Measurements from ENCODE around the gene SLC30A9. TPM values are rescaled to one million over a fixed set of nuclear protein-coding genes. Genes with fewer than 3 reads are reported as not detected.

SLC30A9 gene
- total and polyA plus RNA-seq, 2 experiments from 2014 or later = 67.3 to 74.6 TPM

GRCh38 chr4:41977709-41978108 lies 12.6 kb upstream of the SLC30A9 start (continued):
- no peak for TF ChIP-seq REST (IDR thresholded peaks at IDR 0.05; ENCODE audit: unreplicated experiment)
- TF ChIP-seq, protein P1, sequence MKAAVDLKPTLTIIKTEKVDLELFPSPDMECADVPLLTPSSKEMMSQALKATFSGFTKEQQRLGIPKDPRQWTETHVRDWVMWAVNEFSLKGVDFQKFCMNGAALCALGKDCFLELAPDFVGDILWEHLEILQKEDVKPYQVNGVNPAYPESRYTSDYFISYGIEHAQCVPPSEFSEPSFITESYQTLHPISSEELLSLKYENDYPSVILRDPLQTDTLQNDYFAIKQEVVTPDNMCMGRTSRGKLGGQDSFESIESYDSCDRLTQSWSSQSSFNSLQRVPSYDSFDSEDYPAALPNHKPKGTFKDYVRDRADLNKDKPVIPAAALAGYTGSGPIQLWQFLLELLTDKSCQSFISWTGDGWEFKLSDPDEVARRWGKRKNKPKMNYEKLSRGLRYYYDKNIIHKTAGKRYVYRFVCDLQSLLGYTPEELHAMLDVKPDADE (IDR thresholded peaks at IDR 0.05) = no peak
- TF ChIP-seq JUNB (IDR thresholded peaks at IDR 0.05; ENCODE audit: unreplicated experiment) = no peak

DNA sequence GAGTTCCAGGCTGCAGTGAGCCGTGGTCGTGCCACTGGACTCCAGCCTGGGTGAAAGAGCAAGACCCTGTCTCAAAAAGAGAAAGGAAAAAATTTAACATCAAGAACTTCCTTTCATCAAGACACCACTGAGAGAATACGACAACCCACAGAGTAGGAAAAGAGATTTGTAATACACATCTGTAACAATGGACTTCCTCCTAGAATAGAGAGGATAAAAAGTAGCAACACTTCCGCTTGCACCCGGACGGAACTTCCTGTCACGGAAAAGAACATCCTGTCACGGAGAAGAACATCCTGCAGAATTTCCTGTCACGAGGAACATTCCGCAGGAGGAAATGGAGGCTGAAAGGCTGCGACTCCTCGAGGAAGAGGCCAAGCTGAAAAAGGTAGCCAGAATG lies 8.9 kb upstream of the SLC30A9 start, which contains the start of gene DCAF4L1:
Gene DCAF4L1, plus strand, starts transcription at position 301 of the 400 bp plus-strand sequence. Its CDS starts 37 bp downstream, at position 338.
- Histone ChIP-seq H3K4me1 (ENCODE audit: insufficient read depth) (peaks cover 45% of the 10 kb centered on the region), H2AFZ (no peak within 1 kb of the TSS), H3K9me2 (ENCODE audit: insufficient read depth) (no peaks in the 10 kb centered on the region), H3K27me3 (ENCODE audit: insufficient read depth) (no peaks in the 10 kb centered on the region), H3K27ac (ENCODE audit: low read depth) (no peak within 1 kb of the TSS), H3K79me2 (replicated peaks; ENCODE audit: insufficient read depth) (no peaks in the 10 kb centered on the region), H3K4me2 (no peak within 1 kb of the TSS), H3F3A (replicated peaks; ENCODE audit: low read depth) (no peaks in the 10 kb centered on the region), H4K20me1 (replicated peaks; ENCODE audit: insufficient read depth) (no peaks in the 10 kb centered on the region), H3K36me3 (ENCODE audit: insufficient read depth) (no peaks in the 10 kb centered on the region), H3K4me3 (no peak within 1 kb of the TSS)
- peak within 1 kb of the TSS; percentile 38; the same call in 1 of the 2 replicates for H3K27ac Mint-ChIP-seq
- no peak for DNase-seq (ENCODE audit: low spot score)
- no peak within 1 kb of the TSS for H3K4me3 Mint-ChIP-seq
- ATAC-seq = no peak
- H3K36me3 Mint-ChIP-seq (ENCODE audit: low read depth) = no peaks in the 10 kb centered on the region; the same call in 2 of the 3 replicates
- H3K9me3 Mint-ChIP-seq = no peaks in the 10 kb centered on the region
- H3K27me3 Mint-ChIP-seq (ENCODE audit: insufficient read depth, low read depth, poor library complexity) = peaks cover 4% of the 10 kb centered on the region
- H3K4me1 Mint-ChIP-seq = peaks cover 57% of the 10 kb centered on the region
- TF ChIP-seq EZH2phosphoT487 (IDR thresholded peaks at IDR 0.05; ENCODE audit: unreplicated experiment) (no peak), ZNF114 (CRISPR knock-in tag; IDR thresholded peaks at IDR 0.05) (no peak), STAT1 (IDR thresholded peaks at IDR 0.05; ENCODE audit: unreplicated experiment) (no peak), EZH2 (IDR thresholded peaks at IDR 0.05; ENCODE audit: low read depth, unreplicated experiment) (no peak), NANOG (IDR thresholded peaks at IDR 0.05; ENCODE audit: borderline replicate concordance) (no peak), REST (IDR thresholded peaks at IDR 0.05; ENCODE audit: unreplicated experiment) (no peak)
- TF ChIP-seq, protein P2, sequence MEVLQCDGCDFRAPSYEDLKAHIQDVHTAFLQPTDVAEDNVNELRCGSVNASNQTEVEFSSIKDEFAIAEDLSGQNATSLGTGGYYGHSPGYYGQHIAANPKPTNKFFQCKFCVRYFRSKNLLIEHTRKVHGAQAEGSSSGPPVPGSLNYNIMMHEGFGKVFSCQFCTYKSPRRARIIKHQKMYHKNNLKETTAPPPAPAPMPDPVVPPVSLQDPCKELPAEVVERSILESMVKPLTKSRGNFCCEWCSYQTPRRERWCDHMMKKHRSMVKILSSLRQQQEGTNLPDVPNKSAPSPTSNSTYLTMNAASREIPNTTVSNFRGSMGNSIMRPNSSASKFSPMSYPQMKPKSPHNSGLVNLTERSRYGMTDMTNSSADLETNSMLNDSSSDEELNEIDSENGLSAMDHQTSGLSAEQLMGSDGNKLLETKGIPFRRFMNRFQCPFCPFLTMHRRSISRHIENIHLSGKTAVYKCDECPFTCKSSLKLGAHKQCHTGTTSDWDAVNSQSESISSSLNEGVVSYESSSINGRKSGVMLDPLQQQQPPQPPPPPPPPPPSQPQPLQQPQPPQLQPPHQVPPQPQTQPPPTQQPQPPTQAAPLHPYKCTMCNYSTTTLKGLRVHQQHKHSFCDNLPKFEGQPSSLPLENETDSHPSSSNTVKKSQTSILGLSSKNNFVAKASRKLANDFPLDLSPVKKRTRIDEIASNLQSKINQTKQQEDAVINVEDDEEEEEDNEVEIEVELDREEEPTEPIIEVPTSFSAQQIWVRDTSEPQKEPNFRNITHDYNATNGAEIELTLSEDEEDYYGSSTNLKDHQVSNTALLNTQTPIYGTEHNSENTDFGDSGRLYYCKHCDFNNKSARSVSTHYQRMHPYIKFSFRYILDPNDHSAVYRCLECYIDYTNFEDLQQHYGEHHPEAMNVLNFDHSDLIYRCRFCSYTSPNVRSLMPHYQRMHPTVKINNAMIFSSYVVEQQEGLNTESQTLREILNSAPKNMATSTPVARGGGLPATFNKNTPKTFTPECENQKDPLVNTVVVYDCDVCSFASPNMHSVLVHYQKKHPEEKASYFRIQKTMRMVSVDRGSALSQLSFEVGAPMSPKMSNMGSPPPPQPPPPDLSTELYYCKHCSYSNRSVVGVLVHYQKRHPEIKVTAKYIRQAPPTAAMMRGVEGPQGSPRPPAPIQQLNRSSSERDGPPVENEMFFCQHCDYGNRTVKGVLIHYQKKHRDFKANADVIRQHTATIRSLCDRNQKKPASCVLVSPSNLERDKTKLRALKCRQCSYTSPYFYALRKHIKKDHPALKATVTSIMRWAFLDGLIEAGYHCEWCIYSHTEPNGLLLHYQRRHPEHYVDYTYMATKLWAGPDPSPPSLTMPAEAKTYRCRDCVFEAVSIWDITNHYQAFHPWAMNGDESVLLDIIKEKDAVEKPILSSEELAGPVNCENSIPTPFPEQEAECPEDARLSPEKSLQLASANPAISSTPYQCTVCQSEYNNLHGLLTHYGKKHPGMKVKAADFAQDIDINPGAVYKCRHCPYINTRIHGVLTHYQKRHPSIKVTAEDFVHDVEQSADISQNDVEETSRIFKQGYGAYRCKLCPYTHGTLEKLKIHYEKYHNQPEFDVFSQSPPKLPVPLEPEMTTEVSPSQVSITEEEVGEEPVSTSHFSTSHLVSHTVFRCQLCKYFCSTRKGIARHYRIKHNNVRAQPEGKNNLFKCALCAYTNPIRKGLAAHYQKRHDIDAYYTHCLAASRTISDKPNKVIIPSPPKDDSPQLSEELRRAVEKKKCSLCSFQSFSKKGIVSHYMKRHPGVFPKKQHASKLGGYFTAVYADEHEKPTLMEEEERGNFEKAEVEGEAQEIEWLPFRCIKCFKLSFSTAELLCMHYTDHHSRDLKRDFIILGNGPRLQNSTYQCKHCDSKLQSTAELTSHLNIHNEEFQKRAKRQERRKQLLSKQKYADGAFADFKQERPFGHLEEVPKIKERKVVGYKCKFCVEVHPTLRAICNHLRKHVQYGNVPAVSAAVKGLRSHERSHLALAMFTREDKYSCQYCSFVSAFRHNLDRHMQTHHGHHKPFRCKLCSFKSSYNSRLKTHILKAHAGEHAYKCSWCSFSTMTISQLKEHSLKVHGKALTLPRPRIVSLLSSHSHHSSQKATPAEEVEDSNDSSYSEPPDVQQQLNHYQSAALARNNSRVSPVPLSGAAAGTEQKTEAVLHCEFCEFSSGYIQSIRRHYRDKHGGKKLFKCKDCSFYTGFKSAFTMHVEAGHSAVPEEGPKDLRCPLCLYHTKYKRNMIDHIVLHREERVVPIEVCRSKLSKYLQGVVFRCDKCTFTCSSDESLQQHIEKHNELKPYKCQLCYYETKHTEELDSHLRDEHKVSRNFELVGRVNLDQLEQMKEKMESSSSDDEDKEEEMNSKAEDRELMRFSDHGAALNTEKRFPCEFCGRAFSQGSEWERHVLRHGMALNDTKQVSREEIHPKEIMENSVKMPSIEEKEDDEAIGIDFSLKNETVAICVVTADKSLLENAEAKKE (CRISPR knock-in tag; IDR thresholded peaks at IDR 0.05) = no peak
- TF ChIP-seq, protein P1 (IDR thresholded peaks at IDR 0.05) = no peak

All from GM23338 (cell line).